ENCODE measurements around the gene ATP6V0A4.

The ATP6V0A4 gene

GRCh38 chr7:138726288-138726687 is 71.7 kb downstream of the ATP6V0A4 start:
- no peak overlapping the region for H3K27ac ChIP-seq
- TF ChIP-seq CTCF (IDR thresholded peaks at IDR 0.05): peak; percentile 60
- no peak for TF ChIP-seq ZFX (IDR thresholded peaks at IDR 0.05; ENCODE audit: borderline replicate concordance)

- TF ChIP-seq ZFX (IDR thresholded peaks at IDR 0.05; ENCODE audit: borderline replicate concordance) (no peak), CTCF (IDR thresholded peaks at IDR 0.05) (no peak)
These were observed 77.7 kb downstream of the ATP6V0A4 start for GRCh38 chr7:138720286-138720685.

DNA sequence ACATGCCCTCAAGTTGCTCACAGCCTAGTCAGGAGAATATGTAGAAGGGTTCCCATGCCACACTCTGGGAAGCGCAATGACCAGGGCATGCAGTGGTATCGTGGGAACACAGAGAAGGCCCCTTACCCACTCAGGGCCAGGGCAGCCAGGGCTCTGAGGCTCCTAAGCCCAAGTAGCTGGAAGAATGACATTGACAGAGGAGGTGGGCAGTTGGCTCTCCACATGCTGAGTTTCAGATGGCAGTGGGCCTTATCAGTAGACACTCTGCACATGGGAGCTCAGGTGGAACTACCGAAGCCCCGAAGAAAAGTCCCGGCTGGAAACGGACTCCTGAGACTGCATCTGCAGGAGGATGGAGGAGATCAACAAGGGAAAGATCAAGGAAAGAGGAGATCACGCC is 81.1 kb downstream of the ATP6V0A4 start:
- no peak for TF ChIP-seq CTCF (IDR thresholded peaks at IDR 0.05)
- TF ChIP-seq ZFX (IDR thresholded peaks at IDR 0.05; ENCODE audit: borderline replicate concordance): no peak
- no peak overlapping the region for H3K27ac ChIP-seq

More at GRCh38 chr7:138720286-138720685, 77.7 kb downstream of the ATP6V0A4 start:
- no peak overlapping the region for H3K27ac ChIP-seq

- H3K27ac ChIP-seq: no peak overlapping the region
- no peak for TF ChIP-seq CTCF (IDR thresholded peaks at IDR 0.05)
- no peak for TF ChIP-seq ZFX (IDR thresholded peaks at IDR 0.05; ENCODE audit: borderline replicate concordance)
These were observed 84.8 kb downstream of the ATP6V0A4 start for GRCh38 chr7:138713191-138713590.

DNA sequence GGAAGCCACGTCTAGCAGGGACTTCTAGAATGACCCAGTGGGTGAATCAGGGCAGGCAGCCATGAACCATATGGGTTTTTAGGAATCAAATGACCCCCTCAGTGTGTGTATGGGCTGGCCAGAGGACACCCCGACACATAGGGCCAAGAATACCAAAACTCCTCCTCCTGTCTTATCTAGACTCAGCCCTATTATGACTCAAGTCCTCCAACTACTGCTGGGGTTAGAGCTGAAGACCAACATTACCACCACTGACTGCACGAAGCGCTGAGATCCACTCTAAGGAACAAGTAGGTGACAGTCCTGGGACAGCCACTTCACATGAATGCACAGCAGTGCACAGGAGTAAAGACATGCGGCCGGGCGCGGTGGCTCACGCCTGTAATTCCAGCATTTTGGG is 85.3 kb downstream of the ATP6V0A4 start:
- no peak overlapping the region for H3K27ac ChIP-seq
- TF ChIP-seq ZFX (IDR thresholded peaks at IDR 0.05; ENCODE audit: borderline replicate concordance) (no peak), CTCF (IDR thresholded peaks at IDR 0.05) (no peak)

DNA sequence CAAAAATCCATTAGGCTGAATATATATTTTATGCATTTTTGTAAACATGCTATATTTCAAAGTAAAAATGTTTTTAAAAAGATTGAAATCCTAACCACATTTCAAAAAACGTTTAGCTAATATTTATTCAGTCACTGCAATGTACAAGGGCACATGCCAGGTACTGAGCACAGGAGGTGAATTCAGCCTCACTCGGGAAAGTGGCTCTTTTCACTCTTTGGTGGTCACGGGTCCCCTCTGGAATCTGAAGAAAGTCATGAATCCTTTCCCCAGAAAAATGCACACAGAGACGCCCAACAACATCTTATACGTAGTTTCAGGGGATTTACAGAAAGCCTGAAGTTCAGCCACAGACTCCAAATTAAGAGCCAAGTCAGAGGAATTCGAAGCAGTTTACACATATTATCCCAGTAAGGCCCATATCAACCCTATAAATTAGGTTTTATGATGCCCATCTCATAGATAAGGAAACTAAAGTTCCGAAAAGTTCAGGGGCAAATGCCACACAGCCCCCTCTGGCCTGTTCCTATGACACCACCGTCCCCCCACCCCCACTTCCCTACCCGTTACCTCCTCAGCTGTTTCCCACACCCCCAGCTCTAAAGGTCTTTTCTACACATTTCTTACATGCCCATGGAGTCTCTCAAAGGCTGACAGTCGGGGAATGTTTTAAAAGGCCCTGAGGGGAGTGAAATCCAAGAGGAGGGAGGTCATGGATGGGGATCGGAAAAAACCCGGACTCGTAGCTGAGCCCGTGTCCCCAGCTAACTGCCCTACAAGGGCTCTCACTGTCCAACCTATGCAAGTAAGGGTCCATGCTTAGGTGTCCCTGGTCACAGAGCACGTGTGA is 87.2 kb downstream of the ATP6V0A4 start:
- no peak overlapping the region for H3K27ac ChIP-seq
- no peak for TF ChIP-seq CTCF (IDR thresholded peaks at IDR 0.05)
- no peak for TF ChIP-seq ZFX (IDR thresholded peaks at IDR 0.05; ENCODE audit: borderline replicate concordance)

DNA sequence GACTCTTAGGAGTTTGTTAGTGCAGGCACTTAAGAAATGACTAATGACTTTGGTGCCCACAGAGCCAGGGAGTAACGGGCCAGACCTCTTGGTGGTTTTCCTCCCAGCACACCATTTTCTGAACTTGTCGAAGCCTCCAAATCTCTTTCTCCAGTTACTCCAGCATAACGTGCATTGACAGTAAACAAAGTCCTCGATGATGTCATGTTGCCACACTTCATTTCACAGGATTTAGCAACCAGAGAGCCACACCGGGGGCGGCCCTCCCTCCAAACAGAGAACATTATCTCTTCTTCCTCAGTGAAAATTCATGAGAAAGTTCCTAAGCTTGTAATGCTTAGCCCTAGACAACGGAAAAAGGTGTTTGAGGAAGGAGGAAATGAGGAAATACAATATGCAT is 92.8 kb downstream of the ATP6V0A4 start:
- TF ChIP-seq ZFX (IDR thresholded peaks at IDR 0.05; ENCODE audit: borderline replicate concordance) (no peak), CTCF (IDR thresholded peaks at IDR 0.05) (no peak)
- no peak overlapping the region for H3K27ac ChIP-seq

Data from 22Rv1 (cell line).